ACC112 (cell line): ENCODE data around the gene CELF1.
"Not testable (repeated sequence)": the region's sequence is repeated elsewhere in the genome, so short reads cannot be mapped to it uniquely, and the experiment has no call there.

ENCODE experiments used
- H2AFZ ChIP-seq: fragments of 200-600 bp; sonication (generic); one replicate; pipeline ENCODE4 v1.6.0; 2017; ENCODE audit warnings: antibody characterized with exemption, low read length; ENCODE audit not compliant: unreplicated experiment
- H3K27ac ChIP-seq: fragments of 200-600 bp; sonication (generic); 2 replicates; pipeline ENCODE4 v1.5.1; 2014; ENCODE audit warnings: low read depth, mild to moderate bottlenecking, antibody characterized with exemption, low read length, moderate library complexity
- H3K27me3 ChIP-seq: fragments of 200-600 bp; sonication (generic); 2 replicates; pipeline ENCODE4 v1.6.1; 2014; ENCODE audit warnings: mild to moderate bottlenecking, antibody characterized with exemption, low read length, moderate library complexity, mixed read lengths; ENCODE audit not compliant: insufficient read depth
- H3K36me3 ChIP-seq: fragments of 200-600 bp; sonication (generic); 2 replicates; pipeline ENCODE4 v1.6.1; 2016; ENCODE audit warnings: mild to moderate bottlenecking, antibody characterized with exemption, low read length, moderate library complexity, mixed read lengths; ENCODE audit not compliant: insufficient read depth
- H3K4me1 ChIP-seq: fragments of 200-600 bp; sonication (generic); one replicate; pipeline ENCODE4 v1.6.1; 2016; ENCODE audit warnings: low read length, mixed read lengths; ENCODE audit not compliant: insufficient read depth, unreplicated experiment, control insufficient read depth
- H3K4me3 ChIP-seq: fragments of 200-600 bp; sonication (generic); 2 replicates; pipeline ENCODE4 v1.5.1; 2014; ENCODE audit warnings: mild to moderate bottlenecking, low read depth, low read length
- H3K79me2 ChIP-seq: fragments of 200-600 bp; sonication (generic); one replicate; pipeline ENCODE4 v1.6.0; 2016; ENCODE audit warnings: low read length; ENCODE audit not compliant: control insufficient read depth, unreplicated experiment, insufficient read depth

The CELF1 gene

DNA sequence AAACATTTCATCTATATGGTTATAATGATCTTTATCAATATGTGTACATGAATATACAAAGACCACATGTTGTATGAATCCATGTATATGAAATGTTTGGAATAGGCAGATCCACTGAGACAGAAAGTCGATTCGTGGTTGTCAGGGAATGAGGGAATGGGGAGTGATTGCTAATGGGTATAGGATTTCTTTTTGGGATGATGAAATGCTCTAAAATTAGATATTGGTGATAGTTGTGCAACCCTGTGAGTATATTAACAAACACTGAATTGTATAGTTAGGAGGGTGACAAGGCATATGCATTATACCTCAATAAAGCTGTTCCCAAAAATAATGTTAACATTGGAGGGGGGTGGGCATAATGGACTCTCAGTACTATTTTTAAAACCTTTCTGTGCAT lies 7.5 kb upstream of the CELF1 start:
- no peak overlapping the region for H3K4me3 ChIP-seq
- peaks cover 10% of the 10 kb centered on the region for H3K79me2 ChIP-seq
- H2AFZ ChIP-seq: no peak overlapping the region
- H3K4me1 ChIP-seq: peaks cover 8% of the 10 kb centered on the region
- no peaks in the 10 kb centered on the region for H3K27me3 ChIP-seq
- no peak overlapping the region for H3K27ac ChIP-seq
- H3K36me3 ChIP-seq: no peaks in the 10 kb centered on the region

DNA sequence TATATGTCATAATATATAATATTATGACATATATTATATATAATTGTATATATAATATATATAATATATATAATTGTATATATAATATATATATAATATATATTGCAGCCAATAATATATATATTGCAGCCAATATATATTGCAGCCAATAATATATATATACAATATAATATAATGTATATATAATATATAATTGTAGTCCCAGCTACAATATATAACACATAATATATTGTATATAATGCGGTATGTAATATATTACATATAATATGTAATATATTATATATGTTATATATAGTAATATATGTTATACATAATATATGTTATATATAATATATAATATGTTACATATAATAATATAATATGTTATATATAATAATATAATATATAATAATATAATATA lies 5.8 kb upstream of the CELF1 start:
- Histone ChIP-seq H3K27ac (no peak overlapping the region), H3K4me3 (no peak overlapping the region), H3K79me2 (no peaks in the 10 kb centered on the region), H2AFZ (no peak overlapping the region), H3K27me3 (no peaks in the 10 kb centered on the region), H3K4me1 (peaks cover 8% of the 10 kb centered on the region), H3K36me3 (no peaks in the 10 kb centered on the region)

DNA sequence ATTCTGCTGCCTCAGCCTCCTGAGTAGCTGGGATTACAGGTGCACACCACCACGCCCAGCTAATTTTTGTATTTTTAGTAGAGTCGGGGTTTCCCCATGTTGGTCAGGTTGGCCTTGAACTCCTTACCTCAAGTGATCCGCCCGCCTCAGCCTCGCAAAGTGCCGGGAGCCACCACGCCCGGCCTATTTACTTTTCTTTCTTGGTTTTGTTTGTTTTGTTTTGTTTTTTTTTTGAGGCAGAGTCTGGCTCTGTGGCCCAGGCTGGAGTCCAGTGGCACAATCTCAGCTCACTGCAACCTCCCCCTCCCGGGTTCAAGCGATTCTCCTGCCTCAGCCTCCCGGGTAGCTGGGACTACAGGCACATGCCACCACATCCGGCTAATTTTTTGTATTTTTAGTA lies 4.1 kb upstream of the CELF1 start:
- not testable (repeated sequence) for H3K36me3 ChIP-seq, H3K4me3 ChIP-seq, H3K27ac ChIP-seq, H3K4me1 ChIP-seq, H3K79me2 ChIP-seq, H2AFZ ChIP-seq, H3K27me3 ChIP-seq

DNA sequence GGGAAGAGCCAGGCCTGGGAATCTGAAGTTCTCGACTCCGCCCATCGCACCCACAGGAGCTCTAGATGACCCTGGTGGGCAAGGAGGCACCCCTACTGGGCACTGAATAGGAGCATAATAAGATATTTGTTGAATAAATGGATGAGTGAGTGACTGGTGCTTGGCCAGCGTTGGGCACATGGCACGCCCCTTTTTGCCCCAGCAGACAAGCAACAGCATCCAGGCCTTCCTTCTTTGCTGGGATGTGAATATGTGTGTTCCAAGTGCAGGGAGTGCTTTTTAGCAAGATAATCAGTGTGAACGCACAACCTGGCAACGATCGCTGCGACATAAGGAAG lies 443 bp upstream of the CELF1 start:
- H3K4me3 ChIP-seq: peak overlapping the region; percentile 97
- H2AFZ ChIP-seq: peak overlapping the region; percentile 96
- no peaks in the 10 kb centered on the region for H3K36me3 ChIP-seq
- H3K27me3 ChIP-seq: no peaks in the 10 kb centered on the region
- peaks cover 45% of the 10 kb centered on the region for H3K79me2 ChIP-seq
- H3K4me1 ChIP-seq: peaks cover 26% of the 10 kb centered on the region
- no peak overlapping the region for H3K27ac ChIP-seq

DNA sequence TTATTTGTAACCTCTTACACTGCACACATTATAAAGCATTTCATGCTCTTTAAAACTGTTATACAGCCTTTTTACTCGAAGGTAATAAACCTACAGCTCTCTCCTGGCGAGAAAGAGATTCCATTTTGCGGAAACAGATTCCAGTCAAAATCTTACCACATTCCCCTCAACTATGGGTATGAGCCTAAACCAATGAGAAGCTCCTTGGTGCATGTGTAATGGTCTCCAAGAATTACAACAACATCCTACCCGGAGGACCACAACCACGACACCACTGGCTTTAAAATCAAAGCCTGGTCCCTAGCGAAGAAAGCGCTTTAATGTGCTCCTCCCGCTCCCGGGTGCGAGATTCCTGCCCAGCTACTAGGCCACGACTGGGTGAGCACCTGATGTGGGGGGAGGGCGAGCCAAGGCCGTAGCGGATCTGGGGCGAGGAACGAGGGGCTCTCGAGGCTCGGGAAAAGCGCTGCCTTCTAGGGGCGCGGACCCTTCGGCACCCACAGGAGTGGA lies 821 bp downstream of the CELF1 start:
- Histone ChIP-seq H3K27me3 (no peaks in the 10 kb centered on the region), H3K36me3 (no peaks in the 10 kb centered on the region)

DNA sequence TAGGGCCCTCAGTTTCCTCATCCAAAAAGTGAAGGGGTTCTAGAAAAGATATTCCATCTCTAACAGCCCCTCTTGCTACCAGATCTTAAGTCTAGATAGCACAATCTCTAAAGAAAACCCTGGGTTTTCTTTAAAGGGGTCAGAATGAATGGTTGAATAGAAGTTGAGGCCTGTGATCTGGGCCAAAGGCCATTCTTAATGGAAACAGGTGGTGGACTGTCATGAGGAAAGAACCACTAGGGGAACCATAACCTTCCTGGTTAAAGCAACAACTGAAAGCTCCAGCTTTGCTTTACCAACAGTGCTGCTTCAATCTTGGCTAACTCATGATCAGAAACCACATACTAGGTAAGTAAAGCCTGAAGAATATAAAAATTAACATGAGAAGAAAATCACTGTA lies 1.8 kb downstream of the CELF1 start:
- peak overlapping the region; percentile 97 for H3K4me3 ChIP-seq
- H3K27ac ChIP-seq: no peak overlapping the region
- H3K27me3 ChIP-seq: no peaks in the 10 kb centered on the region
- peaks cover 67% of the 10 kb centered on the region for H3K79me2 ChIP-seq
- H3K36me3 ChIP-seq: no peaks in the 10 kb centered on the region
- H3K4me1 ChIP-seq: peaks cover 39% of the 10 kb centered on the region
- H2AFZ ChIP-seq: no peak overlapping the region

More for the DNA sequence above, 821 bp downstream of the CELF1 start:
- H2AFZ ChIP-seq: no peak overlapping the region
- H3K27ac ChIP-seq: peak overlapping the region; percentile 76
- H3K4me1 ChIP-seq: peaks cover 38% of the 10 kb centered on the region
- peaks cover 57% of the 10 kb centered on the region for H3K79me2 ChIP-seq
- H3K4me3 ChIP-seq: peak overlapping the region; percentile 97

DNA sequence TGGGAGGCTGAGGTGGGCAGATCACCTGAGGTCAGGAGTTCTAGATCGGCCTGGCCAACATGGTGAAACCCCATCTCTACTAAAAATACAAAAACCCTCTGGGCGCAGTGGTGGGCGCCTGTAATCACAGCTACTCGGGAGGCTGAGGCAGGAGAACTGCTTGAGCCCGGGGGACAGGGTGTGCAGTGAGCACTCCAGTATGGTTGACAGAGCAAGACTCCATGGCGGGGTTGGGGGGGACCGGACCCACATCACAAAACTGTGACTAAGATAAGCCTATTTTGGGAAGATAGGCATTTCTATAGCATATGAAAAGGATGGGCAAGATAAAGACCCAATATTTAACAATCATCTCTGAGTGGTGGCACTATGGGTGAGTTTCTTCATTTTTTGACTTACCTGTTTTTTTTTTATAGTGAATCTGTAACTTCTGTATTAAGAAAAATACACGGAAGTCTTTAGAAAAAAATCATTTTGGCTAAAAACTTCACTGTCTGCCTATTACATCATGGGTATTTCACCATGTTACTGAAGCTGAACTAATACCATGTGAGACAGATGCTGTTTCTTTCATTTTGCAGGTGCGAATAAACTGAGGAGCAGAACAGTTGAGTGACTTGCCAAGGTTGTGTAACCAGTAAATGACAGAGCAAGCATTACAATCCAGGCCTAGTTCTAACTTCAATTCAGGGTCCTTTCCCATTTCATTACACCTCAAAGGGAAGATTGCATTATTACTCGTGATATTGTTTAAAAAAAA lies 2.5 kb downstream of the CELF1 start:
- Histone ChIP-seq H3K27me3 (no peaks in the 10 kb centered on the region), H3K36me3 (no peaks in the 10 kb centered on the region), H2AFZ (no peak overlapping the region), H3K4me3 (peak overlapping the region; percentile 97), H3K4me1 (peaks cover 39% of the 10 kb centered on the region), H3K27ac (no peak overlapping the region), H3K79me2 (peaks cover 70% of the 10 kb centered on the region)

DNA sequence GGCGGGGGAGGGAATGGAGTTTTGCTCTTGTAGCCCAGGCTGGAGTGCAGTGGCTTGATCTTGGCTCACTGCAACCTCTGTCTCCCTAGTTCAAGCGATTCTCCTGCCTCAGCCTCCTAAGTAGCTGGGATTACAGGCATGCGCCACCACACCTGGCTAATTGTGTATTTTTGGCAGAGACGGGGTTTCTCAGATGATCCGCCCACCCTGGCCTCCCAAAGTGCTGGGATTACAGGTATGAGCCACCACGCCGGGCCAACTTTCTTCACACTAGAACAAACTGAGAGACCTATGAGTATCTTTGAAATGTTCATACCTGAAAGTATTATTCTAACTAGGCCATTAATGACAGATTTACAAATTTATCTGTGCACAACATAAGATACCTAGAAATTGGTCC lies 6.7 kb downstream of the CELF1 start:
- H3K27me3 ChIP-seq, H2AFZ ChIP-seq, H3K27ac ChIP-seq, H3K4me3 ChIP-seq, H3K36me3 ChIP-seq: not testable (repeated sequence)
- peaks cover 38% of the 10 kb centered on the region for H3K4me1 ChIP-seq
- peaks cover 93% of the 10 kb centered on the region for H3K79me2 ChIP-seq

DNA sequence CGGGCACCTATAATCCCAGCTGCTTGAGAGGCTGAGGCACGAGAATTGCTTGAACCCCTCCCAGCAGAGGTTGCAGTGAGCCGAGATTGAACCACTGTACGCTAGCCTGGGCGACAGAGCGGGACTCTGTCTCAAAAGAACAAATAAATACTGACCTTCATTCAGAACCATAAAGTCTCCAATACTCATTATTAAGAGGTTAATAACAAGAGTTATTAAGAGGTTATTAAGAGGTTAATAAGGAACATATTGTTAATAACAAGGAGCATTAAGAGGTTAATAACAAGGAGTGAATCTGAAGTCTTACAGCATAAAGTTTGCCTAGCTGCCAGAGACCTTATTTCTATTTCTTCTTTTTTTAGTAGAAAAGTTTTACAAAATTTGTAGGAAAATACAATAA lies 7.6 kb downstream of the CELF1 start:
- Histone ChIP-seq H3K4me1 (peaks cover 38% of the 10 kb centered on the region), H3K79me2 (peaks cover 87% of the 10 kb centered on the region), H3K27me3 (no peaks in the 10 kb centered on the region), H3K4me3 (no peak overlapping the region), H2AFZ (no peak overlapping the region), H3K27ac (no peak overlapping the region), H3K36me3 (no peaks in the 10 kb centered on the region)

DNA sequence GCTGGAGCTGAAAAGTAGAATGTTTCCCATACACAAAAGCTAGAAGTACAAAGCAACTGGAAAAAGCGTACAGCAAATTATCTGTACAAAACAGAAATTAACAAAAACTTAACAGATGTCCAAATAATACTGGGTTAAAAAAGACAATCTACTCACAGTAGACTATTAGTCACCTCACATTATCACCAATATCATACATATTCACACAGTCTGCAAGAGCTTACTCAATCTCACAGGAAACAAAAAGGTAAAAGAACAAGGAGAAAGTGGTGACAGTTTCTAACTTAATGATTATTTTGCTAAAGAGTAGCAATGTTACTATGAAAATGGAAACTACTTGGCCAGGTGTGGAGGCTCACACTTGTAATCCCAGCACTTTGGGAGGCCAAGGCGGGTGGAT lies 11.9 kb downstream of the CELF1 start:
- Histone ChIP-seq H3K79me2 (peaks cover 86% of the 10 kb centered on the region), H3K27ac (peak overlapping the region; percentile 56; the same call in 1 of the 2 replicates), H3K4me1 (peaks cover 32% of the 10 kb centered on the region), H2AFZ (no peak overlapping the region), H3K36me3 (no peaks in the 10 kb centered on the region), H3K27me3 (no peaks in the 10 kb centered on the region), H3K4me3 (no peak overlapping the region)

DNA sequence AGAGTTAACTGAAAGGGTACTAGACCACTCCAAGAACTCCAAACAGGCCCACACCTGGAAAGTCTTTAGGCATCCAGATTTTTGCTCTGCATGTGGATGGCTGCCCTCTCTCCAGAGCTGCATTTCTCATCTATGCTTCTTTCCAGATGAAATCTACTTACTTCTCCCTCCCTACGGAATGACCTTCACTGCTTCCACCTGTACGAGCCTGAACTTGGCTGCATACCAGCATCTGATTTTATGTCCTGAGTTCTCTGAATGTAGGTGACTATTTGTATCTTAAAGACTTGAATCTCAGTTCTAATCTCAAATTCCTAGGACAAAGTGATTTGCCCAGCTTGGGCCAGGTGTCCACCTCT lies 13.3 kb downstream of the CELF1 start:
- Histone ChIP-seq H3K27ac (peak overlapping the region; percentile 52), H3K4me1 (peaks cover 36% of the 10 kb centered on the region), H3K4me3 (peak overlapping the region; percentile 51), H3K36me3 (no peaks in the 10 kb centered on the region), H3K79me2 (peaks cover 88% of the 10 kb centered on the region), H3K27me3 (no peaks in the 10 kb centered on the region), H2AFZ (no peak overlapping the region)
